Sciatic nerve (tissue), 2 donors: Measurements from ENCODE around the gene SAG. TPM values are rescaled to one million over a fixed set of nuclear protein-coding genes. Genes with fewer than 3 reads are reported as not detected.

Experiments
- ATAC-seq: fragments of 200-7000 bp; cut with Tn5 transposase; one replicate; pipeline ENCODE4 v1.9.1; 2020; ENCODE audit warnings: mild to moderate bottlenecking, moderate library complexity
- DNase-seq: peaks from one replicate; pipeline ENCODE4 v3.0.0-alpha.2; 2020; ENCODE audit warnings: low spot score
- intact Hi-C: fragments of 100-400 bp; cut with DNase I; formaldehyde crosslinking; loops from one replicate; pipeline ENCODE4 v1.14.2; 2022
- total RNA-seq: library from RNA; stranded (reverse); fragmentation: NEBNext Ultra II Directional; extraction: Animal tissue kit (Norgen Biotek cat#: 25700); gene quantifications from one replicate; pipeline ENCODE4 v1.2.1, GENCODE V29; 2021
- donor health status: DM: no; HTN: no; CAD: no.
- donor health status: DM: no; HTN: no; CAD: no.

SAG gene
- total RNA-seq, 1 donor from 2014 or later = not detected

GRCh38 chr2:233281992-233282603 is 25.5 kb upstream of the SAG start:
- ATAC-seq (no peak), DNase-seq (no peak)
- intact Hi-C loops = no loop called here

GRCh38 chr2:233285921-233286320 is 21.7 kb upstream of the SAG start:
- DNase-seq (no peak), ATAC-seq (no peak)
- intact Hi-C loops = no loop called here

GRCh38 chr2:233287871-233288270 is 19.7 kb upstream of the SAG start:
- ATAC-seq (no peak), DNase-seq (no peak)
- intact Hi-C loops = no loop called here

- DNase-seq = no peak
- intact Hi-C loops = no loop called here
Measured at GRCh38 chr2:233288663-233289062, 19.0 kb upstream of the SAG start.

GRCh38 chr2:233289648-233290047 is 18.0 kb upstream of the SAG start:
- intact Hi-C loops = no loop called here
- DNase-seq = no peak
- ATAC-seq = no peak

More at GRCh38 chr2:233288663-233289062, 19.0 kb upstream of the SAG start:
- no peak for ATAC-seq

GRCh38 chr2:233290051-233290845 is 17.4 kb upstream of the SAG start:
- ATAC-seq = no peak
- no peak for DNase-seq
- intact Hi-C loops = no loop called here

GRCh38 chr2:233295891-233296290 is 11.7 kb upstream of the SAG start:
- DNase-seq (no peak), ATAC-seq (no peak)
- intact Hi-C loops = no loop called here

- intact Hi-C loops = no loop called here
- DNase-seq (no peak), ATAC-seq (no peak)
Measured at GRCh38 chr2:233297076-233297475, 10.5 kb upstream of the SAG start.

GRCh38 chr2:233300401-233300800 is 7.2 kb upstream of the SAG start:
- ATAC-seq (no peak), DNase-seq (no peak)
- intact Hi-C loops = no loop called here

- no peak for DNase-seq
- intact Hi-C loops = no loop called here
- no peak for ATAC-seq
Measured at GRCh38 chr2:233301248-233301647, 6.4 kb upstream of the SAG start.

GRCh38 chr2:233301811-233302210 is 5.8 kb upstream of the SAG start:
- no peak for DNase-seq
- intact Hi-C loops = no loop called here
- ATAC-seq = no peak

- ATAC-seq (no peak), DNase-seq (no peak)
- intact Hi-C loops = no loop called here
Measured at GRCh38 chr2:233303252-233303651, 4.4 kb upstream of the SAG start.

GRCh38 chr2:233311241-233311926 is 3.8 kb downstream of the SAG start:
- DNase-seq (no peak), ATAC-seq (no peak)
- intact Hi-C loops = no loop called here

- DNase-seq = no peak
- no peak for ATAC-seq
- intact Hi-C loops = no loop called here
Measured at GRCh38 chr2:233312874-233313273, 5.3 kb downstream of the SAG start.

GRCh38 chr2:233314180-233314925 is 6.7 kb downstream of the SAG start:
- intact Hi-C loops = no loop called here
- no peak for ATAC-seq
- no peak for DNase-seq

- intact Hi-C loops = no loop called here
- ATAC-seq = no peak
- DNase-seq = no peak
Measured at GRCh38 chr2:233317196-233317943, 9.8 kb downstream of the SAG start.

- intact Hi-C loops = no loop called here
- DNase-seq (no peak), ATAC-seq (no peak)
Measured at GRCh38 chr2:233319256-233319655, 11.6 kb downstream of the SAG start.

GRCh38 chr2:233320470-233320869 is 12.9 kb downstream of the SAG start:
- intact Hi-C loops = no loop called here
- ATAC-seq (no peak), DNase-seq (no peak)

GRCh38 chr2:233321166-233321565 is 13.6 kb downstream of the SAG start:
- ATAC-seq (no peak), DNase-seq (no peak)
- intact Hi-C loops = no loop called here
